ENCODE data around the gene GALR1.
"Not testable (repeated sequence)": the region's sequence is repeated elsewhere in the genome, so short reads cannot be mapped to it uniquely, and the experiment has no call there.

GALR1 gene

GRCh38 chr18:77250926-77251729 lies 1.5 kb downstream of the GALR1 start:
- no peak for DNase-seq (ENCODE audit: low read depth)

DNA sequence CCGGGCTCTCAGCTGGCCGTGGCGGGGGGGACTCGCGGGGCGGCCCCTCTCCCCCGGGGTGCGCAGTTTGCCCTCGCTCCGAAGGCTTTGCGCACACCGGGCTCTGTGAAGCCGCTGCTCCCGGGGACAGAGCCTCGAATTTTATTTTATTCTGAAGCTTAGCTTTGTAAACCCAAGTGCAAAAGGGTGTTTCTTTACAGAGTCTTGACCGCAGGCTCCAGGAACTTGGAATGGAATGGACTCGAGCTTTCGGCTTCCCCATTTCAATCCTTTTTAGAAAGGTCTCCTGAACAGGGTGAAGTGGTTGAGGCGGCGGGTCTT lies 2.0 kb downstream of the GALR1 start:
- no peak for DNase-seq (ENCODE audit: low read depth)

DNA sequence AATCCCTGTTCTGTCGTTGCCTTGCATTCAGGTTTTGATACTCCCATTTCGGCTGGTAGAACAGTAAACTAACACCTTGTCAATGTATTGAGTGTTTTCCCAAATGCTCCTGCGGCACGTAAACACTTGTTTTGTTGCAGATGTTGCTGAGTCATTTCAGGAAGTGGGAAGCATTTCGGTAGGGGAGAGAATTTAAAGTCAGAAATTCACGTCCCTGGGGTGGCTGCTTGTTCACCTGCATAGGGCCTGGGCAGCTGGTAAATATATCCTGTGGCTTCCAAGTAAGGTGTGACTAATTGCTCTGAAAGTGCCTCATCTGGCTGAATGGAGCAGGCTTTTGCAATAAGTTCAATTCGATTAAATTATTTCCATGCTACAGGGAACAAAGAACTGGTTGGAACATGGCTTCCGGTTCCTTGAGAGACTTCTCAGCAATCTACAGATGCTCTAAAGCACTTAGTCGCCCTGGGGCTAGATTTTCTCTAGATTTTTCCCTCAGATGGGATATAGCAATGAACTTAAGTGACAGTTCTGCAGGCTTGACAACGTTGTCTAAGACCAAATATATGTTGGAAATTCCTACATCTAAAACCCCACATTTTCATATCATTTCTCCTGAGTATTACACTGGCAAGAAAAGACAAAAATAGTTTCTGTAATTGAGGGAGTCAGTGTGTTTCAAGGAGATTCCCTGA lies 5.2 kb downstream of the GALR1 start:
- no peak for DNase-seq (ENCODE audit: low read depth)

- no peak for DNase-seq (ENCODE audit: low read depth)
These were observed 5.9 kb downstream of the GALR1 start for GRCh38 chr18:77255426-77256105.

DNA sequence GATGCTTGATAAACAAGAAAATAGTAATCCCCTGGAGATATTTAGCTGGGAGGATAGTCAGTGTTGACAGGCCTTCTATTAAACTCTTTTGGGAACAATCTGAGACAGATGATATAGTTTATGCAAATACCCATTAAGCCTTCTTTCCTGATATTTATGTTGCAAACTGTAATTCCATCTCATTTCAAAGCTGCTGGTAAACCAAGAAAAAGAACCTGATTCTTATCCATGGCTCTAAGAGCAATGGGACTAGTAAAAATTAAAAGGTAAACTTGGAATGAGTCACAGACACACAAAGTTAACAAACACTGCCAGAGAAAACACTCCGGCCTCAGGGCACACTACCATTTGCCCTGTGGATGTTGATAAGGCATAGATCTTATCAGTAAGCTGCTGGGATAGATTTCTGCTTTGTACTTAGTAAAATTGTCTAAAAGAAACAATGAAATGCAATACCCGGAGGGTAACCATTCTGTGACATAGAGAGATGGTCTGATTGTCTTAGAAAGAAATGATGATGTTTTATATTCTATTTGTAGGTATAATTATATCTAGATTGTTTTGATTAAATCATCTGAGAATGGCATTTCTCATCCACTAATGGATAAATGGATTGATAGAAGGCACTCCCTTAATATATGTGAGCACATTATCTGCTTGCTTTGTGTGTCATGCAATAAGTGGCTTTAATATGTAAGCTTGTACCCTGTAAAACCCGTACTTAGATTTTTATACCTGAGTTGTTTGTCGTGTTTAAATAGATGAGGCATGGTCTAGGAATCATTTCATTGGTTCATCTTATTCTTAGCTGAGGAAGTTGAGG lies 13.2 kb downstream of the GALR1 start:
- DNase-seq (ENCODE audit: low read depth) = no peak

GRCh38 chr18:77263466-77263763 lies 13.8 kb downstream of the GALR1 start:
- no peak for DNase-seq (ENCODE audit: low read depth)

GRCh38 chr18:77267969-77268368 lies 18.3 kb downstream of the GALR1 start:
- DNase-seq (ENCODE audit: low read depth) = no peak

GRCh38 chr18:77268456-77268855 lies 18.8 kb downstream of the GALR1 start:
- DNase-seq (ENCODE audit: low read depth) = no peak

DNA sequence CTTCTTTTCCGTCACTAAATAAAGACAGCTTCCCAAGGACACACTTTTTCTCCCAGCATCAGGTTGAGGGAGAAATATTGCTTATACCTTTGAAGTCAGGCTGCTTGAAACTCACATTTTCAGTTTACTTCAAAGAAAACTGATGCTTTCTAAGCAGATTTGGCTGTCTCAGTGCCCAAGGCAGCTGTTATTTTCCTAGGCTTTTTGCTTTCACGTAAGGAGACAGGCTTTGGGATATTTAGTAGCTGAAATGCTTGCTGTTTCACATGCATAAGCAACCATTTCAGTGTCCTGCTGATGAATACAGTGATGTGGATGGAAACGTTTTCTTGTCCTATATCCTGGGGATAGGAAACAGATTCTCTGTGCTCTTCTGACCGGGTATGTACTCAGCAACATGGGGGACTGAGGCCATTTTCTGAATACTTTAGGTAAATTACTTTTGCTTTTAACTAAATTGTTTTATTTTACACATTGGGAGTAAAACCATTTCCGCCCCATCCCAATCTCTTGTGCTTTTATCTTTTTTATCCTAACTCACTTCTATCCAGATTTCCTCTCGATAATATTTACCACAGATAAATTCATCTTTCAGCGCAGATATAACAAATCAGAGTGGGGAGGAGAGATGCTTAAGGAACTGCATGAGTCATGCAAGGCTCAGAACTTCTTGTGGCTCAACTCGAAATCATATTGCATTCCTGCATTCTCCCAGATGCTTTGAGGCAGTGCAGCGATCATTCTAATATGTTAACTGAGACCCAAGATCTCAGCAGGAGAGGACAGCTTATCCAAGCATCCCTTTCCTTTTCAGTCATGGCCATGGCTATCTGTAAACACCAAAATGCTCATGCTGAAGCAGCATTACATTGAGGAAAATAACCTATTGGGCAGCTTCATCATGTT lies 22.2 kb downstream of the GALR1 start:
- no peak for DNase-seq (ENCODE audit: low read depth)

- not testable (repeated sequence) for DNase-seq (ENCODE audit: low read depth)
These were observed 41.2 kb downstream of the GALR1 start for GRCh38 chr18:77290841-77291240.

DNA sequence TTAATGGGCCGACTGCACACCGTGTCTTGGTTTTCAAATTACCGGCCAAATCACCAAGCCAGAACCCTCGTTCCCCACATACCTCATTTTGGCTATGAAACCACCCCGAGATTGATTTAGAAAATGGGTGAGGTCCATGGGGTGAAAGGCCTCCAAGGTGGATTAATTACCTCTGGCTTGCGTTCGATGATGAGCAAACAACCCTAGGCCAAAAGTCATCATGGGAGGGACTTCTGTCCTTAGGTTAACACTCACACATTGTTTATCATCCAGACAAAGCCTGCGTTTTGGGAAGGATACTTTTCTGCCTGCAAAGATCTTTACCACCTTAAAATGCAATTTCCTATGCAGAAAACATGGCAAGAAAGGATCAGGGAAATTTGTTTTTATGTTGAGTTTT lies 48.5 kb downstream of the GALR1 start:
- DNase-seq (ENCODE audit: low read depth) = no peak

DNA sequence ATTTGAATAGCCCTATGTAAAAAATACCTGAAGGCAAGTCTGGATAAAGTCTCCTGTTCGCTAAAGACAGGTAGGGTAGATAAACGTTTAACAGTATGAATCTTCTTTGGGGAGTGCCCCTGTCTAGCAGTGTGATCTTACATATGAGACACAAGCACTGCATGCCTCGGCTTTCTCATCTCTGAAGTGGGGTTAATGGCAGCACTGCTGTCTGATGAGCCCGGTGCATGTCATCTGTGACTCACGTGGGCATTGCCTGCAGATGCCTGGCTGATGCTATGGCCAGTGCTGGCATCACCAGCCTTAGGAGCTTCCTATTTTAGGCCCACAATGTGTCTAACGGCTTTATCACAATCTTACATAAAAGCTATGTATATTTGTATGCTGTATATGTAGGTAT lies 50.1 kb downstream of the GALR1 start:
- no peak for DNase-seq (ENCODE audit: low read depth)

DNA sequence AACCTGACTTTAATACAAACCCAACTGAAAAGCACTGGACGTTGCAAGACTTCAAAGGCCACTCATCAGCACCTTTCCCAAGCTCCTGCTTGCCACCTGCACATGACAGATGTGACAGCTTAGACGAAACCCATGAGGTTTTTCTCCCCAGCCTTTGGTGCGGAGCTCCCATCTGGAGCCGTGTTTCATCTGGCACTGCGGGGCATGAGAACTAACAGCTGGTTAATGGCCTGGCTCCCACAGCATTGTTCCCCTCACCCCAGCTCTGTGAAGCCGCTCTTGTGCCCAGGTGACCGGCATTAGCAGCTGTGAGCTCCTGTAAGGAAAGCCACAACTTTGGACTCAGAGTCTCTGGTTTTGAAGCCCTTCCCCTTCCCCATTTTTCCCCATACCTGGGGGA lies 50.9 kb downstream of the GALR1 start:
- DNase-seq (ENCODE audit: low read depth) = no peak

GRCh38 chr18:77304268-77304667 lies 54.6 kb downstream of the GALR1 start:
- no peak for DNase-seq (ENCODE audit: low read depth)

DNA sequence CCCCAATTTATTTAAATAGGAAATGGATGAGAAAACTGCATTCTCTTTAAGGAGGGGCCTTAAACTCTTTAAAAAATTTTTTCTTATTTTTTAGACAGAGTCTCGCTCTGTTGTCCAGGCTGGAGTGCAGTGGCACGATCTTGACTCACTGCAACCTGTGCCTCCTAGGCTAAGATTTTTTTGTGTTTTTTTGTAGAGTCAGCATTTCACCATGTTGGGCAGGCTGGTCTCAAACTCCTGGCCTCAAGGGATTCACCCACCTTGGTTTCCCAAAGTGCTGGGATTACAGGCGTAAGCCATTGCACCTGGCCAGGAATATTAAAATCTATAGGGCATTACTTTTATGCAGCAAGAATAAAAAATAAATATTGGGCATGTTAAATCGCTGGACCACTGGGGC lies 56.0 kb downstream of the GALR1 start:
- no peak for DNase-seq (ENCODE audit: low read depth)

DNA sequence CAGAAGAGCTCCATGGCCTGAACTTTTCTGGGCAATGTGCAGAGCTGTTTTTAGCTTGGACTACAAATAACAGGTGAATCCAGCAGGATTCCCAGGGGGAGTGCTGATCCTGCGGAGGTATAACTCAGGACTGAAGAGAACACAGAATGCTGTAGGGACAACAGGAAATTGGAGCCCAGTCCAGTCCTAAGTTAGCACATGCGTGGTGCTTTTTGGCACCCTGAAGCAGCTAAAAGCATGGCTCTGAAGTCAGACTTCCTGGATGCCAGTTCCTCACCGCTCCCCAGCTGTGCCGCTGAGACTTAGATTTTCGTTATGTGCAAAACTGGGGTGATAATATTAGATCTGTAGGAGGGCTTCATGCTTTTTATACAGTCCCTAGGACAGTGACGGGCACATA lies 58.6 kb downstream of the GALR1 start:
- DNase-seq (ENCODE audit: low read depth) = no peak

- DNase-seq (ENCODE audit: low read depth) = no peak
These were observed 64.9 kb downstream of the GALR1 start for GRCh38 chr18:77314511-77314910.

GRCh38 chr18:77314952-77315351 lies 65.3 kb downstream of the GALR1 start:
- no peak for DNase-seq (ENCODE audit: low read depth)

GRCh38 chr18:77316008-77316407 lies 66.4 kb downstream of the GALR1 start:
- no peak for DNase-seq (ENCODE audit: low read depth)

DNA sequence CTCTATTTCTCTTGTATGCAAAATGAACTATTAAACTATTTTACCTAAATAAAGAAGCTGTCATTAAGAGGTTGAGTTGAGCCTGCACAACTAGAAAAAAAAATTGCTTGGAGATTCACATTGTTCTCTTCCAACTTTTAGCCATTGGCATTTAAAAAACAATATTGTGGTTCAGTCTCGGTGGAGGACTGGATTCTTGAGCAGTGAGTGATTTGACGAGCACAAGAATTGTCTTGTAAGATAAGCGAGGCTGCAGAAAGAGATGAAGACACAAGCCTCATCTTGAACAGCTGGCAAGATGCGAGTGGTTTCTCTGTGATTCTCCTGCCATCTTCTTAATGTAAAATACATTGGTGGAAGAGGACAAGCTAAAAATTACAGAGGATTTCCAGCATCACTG lies 67.0 kb downstream of the GALR1 start:
- DNase-seq (ENCODE audit: low read depth) = no peak

- DNase-seq (ENCODE audit: low read depth) = no peak
These were observed 71.4 kb downstream of the GALR1 start for GRCh38 chr18:77320971-77321559.
